Endodermal cell (in vitro differentiated cells): ENCODE measurements around the gene CACNA1A. TPM values are rescaled to one million over a fixed set of nuclear protein-coding genes. Genes with fewer than 3 reads are reported as not detected.

Experiments
- DNase-seq: peaks from one replicate; pipeline ENCODE4 v3.0.0-alpha.2; 2017
- H3K27ac ChIP-seq: 2 replicates; pipeline ENCODE4 v1.5.1; 2013; ENCODE audit warnings: mild to moderate bottlenecking, low read depth, low read length, moderate library complexity
- H3K27me3 ChIP-seq: 2 replicates; pipeline ENCODE4 v1.6.1; 2013; ENCODE audit warnings: mild to moderate bottlenecking, low read length, moderate library complexity; ENCODE audit not compliant: insufficient read depth, control insufficient read depth, poor library complexity, severe bottlenecking
- H3K36me3 ChIP-seq: 2 replicates; pipeline ENCODE4 v1.7.0; 2013; ENCODE audit warnings: mild to moderate bottlenecking, low read length, moderate library complexity; ENCODE audit not compliant: control insufficient read depth, insufficient read depth
- H3K4me1 ChIP-seq: one replicate; pipeline ENCODE4 v1.7.0; 2013; ENCODE audit warnings: low read length; ENCODE audit not compliant: control insufficient read depth, insufficient read depth
- H3K4me3 ChIP-seq: 2 replicates; pipeline ENCODE4 v1.5.1; 2013; ENCODE audit warnings: mild to moderate bottlenecking, low read length, moderate library complexity
- H3K9ac ChIP-seq: 2 replicates; pipeline ENCODE4 v1.6.1; 2013; ENCODE audit warnings: mild to moderate bottlenecking, low read length, moderate library complexity; ENCODE audit not compliant: poor library complexity, severe bottlenecking; ENCODE audit errors: extremely low read depth
- H3K9me3 ChIP-seq: 2 replicates; pipeline ENCODE4 v1.6.1; 2013; ENCODE audit warnings: mild to moderate bottlenecking, low read length, moderate library complexity; ENCODE audit not compliant: control insufficient read depth
- H3K27ac Mint-ChIP-seq: 2 replicates; pipeline ENCODE4 v1.8.0; 2020; ENCODE audit warnings: mixed read lengths
- H3K27me3 Mint-ChIP-seq: 2 replicates; pipeline ENCODE4 v1.8.0; 2021; ENCODE audit warnings: mild to moderate bottlenecking, mixed read lengths; ENCODE audit not compliant: insufficient read depth
- H3K36me3 Mint-ChIP-seq: 2 replicates; pipeline ENCODE4 v1.8.0; 2020; ENCODE audit warnings: low read depth, mixed read lengths
- H3K4me1 Mint-ChIP-seq: 2 replicates; pipeline ENCODE4 v1.8.0; 2020; ENCODE audit warnings: mixed read lengths
- H3K4me3 Mint-ChIP-seq: 2 replicates; pipeline ENCODE4 v1.8.0; 2020; ENCODE audit warnings: mild to moderate bottlenecking, moderate library complexity, mixed read lengths
- H3K9me3 Mint-ChIP-seq: 2 replicates; pipeline ENCODE4 v1.8.0; 2020; ENCODE audit warnings: mild to moderate bottlenecking, mixed read lengths
- WGBS, 2 experiments: methylation state at CpG; one replicate each; pipeline versions ENCODE4 v1.1.5 to v1.1.7; 2013; ENCODE audit warnings: missing lambda C conversion rate in 2 of 2, mixed read lengths in 1 of 2; ENCODE audit not compliant: insufficient coverage in 1 of 2, insufficient read length in 1 of 2; 5-methylcytosine and 5-hydroxymethylcytosine counted together
- total RNA-seq, 2 donors: library from RNA; stranded (reverse); fragmentation: NEBNext Ultra II Directional in 1 of 2; extraction: Animal tissue kit (Norgen Biotek cat#: 25700) in 1 of 2; gene quantifications; 2 replicates in 1 of 2; 3 replicates in 1 of 2; pipeline ENCODE4 v1.2.1, GENCODE V29; 2021
- TF ChIP-seq, protein P1 (sequence below): fragments of 200-600 bp; sonication (generic); conservative IDR thresholded peaks from 2 replicates; pipeline ENCODE4 v1.5.0; 2021; ENCODE audit warnings: antibody characterized with exemption, mild to moderate bottlenecking

Gene CACNA1A
- total RNA-seq, 2 donors from 2014 or later = 8.0 to 10.6 TPM

DNA sequence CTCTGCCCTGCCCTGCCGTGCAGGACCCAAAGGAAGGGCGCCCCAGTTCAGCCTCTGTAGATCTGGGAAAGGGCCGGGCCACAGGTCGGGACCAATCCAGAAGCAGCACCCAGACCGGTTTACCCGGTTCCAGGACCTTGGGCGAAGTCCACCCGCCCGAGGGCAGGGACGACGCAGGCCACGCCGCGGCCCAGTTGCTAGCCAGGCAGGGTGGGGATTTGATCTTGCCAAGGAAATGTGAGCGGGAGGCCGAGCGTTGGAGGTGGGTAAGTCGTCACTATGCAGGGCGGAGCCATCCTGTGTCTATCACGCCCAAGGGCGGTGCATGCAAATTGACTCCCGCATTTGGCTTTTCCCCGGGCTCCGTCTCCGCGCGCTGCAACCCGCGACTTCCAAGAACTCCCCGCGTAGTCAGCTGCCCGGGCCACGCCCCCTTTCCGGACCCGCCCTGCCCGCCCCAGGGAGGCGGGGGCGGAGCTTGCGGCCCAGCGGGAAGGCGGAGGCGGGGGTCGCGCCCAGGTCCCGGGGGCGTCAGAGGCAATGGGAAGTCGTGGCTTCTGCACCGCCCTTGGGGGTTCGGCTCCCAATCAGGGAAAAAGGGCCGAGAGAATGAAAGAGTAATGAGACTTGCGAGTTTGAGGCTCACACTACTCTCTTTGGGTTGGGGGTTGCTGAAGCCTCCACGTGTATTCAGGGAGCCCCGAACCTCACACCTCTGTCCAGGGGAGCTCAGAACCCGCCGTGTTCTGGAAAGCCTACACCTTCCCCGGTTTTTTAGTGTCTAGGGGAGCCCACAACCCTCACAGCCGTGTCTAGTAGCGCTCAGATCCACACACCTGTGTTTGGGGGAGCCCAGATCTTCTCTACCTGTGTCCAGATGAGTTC, 343.3 kb downstream of the CACNA1A start:
- H3K9ac ChIP-seq = peak overlapping the region; percentile 89

DNA sequence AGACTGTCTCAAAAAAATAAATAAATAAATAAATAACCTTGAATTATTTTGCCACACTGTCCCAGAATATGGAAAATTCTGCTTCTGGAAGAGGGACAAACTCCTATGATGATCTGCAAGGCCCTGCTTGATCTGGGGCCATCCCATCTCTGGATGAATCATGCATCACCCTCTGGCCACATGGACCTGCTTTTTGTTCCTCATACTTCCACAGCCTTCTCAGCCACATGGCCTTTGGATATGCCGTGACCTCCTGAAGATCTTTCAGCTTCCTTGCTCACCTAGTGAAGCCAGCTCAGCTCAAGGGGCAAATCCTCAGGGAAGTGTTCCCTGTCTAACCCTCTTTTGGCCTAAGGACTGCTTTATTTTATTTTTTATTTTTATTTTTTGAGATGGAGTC, 345.7 kb downstream of the CACNA1A start:
- H3K36me3 Mint-ChIP-seq = no peaks in the 10 kb centered on the region
- H3K27ac Mint-ChIP-seq = no peak overlapping the region
- no peak overlapping the region for H3K4me3 Mint-ChIP-seq
- Histone ChIP-seq H3K27ac (no peak overlapping the region), H3K4me3 (no peak overlapping the region), H3K4me1 (peaks cover 17% of the 10 kb centered on the region), H3K36me3 (no peaks in the 10 kb centered on the region), H3K9me3 (no peaks in the 10 kb centered on the region), H3K9ac (no peak overlapping the region), H3K27me3 (no peaks in the 10 kb centered on the region)
- TF ChIP-seq, protein P1, sequence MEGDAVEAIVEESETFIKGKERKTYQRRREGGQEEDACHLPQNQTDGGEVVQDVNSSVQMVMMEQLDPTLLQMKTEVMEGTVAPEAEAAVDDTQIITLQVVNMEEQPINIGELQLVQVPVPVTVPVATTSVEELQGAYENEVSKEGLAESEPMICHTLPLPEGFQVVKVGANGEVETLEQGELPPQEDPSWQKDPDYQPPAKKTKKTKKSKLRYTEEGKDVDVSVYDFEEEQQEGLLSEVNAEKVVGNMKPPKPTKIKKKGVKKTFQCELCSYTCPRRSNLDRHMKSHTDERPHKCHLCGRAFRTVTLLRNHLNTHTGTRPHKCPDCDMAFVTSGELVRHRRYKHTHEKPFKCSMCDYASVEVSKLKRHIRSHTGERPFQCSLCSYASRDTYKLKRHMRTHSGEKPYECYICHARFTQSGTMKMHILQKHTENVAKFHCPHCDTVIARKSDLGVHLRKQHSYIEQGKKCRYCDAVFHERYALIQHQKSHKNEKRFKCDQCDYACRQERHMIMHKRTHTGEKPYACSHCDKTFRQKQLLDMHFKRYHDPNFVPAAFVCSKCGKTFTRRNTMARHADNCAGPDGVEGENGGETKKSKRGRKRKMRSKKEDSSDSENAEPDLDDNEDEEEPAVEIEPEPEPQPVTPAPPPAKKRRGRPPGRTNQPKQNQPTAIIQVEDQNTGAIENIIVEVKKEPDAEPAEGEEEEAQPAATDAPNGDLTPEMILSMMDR = no peak
- H3K9me3 Mint-ChIP-seq = no peaks in the 10 kb centered on the region
- H3K27me3 Mint-ChIP-seq = no peaks in the 10 kb centered on the region
- DNase-seq = no peak
- H3K4me1 Mint-ChIP-seq = peaks cover 17% of the 10 kb centered on the region
- WGBS, 2 experiments = 94 to 100% methylated on average over 1 of the region's 1 CpG

More for the DNA sequence above, 343.3 kb downstream of the CACNA1A start:
- TF ChIP-seq, protein P1 = no peak
- Histone ChIP-seq H3K36me3 (no peaks in the 10 kb centered on the region), H3K9me3 (no peaks in the 10 kb centered on the region), H3K27ac (peak overlapping the region; percentile 97), H3K4me3 (peak overlapping the region; percentile 83), H3K4me1 (peaks cover 10% of the 10 kb centered on the region), H3K27me3 (no peaks in the 10 kb centered on the region)
- 3 to 4% methylated on average over 33 to 58 of the region's 58 CpGs for WGBS, 2 experiments
- Mint-ChIP-seq H3K36me3 (no peaks in the 10 kb centered on the region), H3K9me3 (no peaks in the 10 kb centered on the region), H3K27ac (peak overlapping the region; percentile 99), H3K27me3 (no peaks in the 10 kb centered on the region), H3K4me3 (peak overlapping the region; percentile 58), H3K4me1 (peaks cover 20% of the 10 kb centered on the region)
- peak; percentile 98 for DNase-seq

DNA sequence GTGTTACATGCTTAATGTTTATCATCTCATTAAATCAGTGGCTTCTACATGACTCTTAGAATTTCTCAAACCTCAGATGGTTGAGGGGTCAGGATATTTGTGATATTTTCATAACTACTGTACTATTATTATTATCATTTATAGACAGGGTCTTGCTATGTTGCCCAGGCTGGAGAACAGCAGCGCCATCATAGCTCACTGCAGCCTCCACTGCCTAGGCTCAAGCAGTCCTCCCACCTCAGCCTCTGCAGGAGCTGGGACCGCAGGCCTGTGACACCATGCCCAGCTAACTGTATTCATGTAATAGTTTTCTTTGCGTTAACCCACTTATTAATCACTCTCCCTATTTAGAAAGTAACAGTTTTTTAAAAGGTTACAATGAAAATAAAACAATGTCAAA, 346.6 kb downstream of the CACNA1A start:
- Mint-ChIP-seq H3K4me1 (peaks cover 11% of the 10 kb centered on the region), H3K27me3 (no peaks in the 10 kb centered on the region), H3K4me3 (no peak overlapping the region), H3K9me3 (no peaks in the 10 kb centered on the region), H3K36me3 (no peaks in the 10 kb centered on the region), H3K27ac (no peak overlapping the region)
- H3K27ac ChIP-seq = no peak overlapping the region
- H3K27me3 ChIP-seq = no peaks in the 10 kb centered on the region
- H3K9me3 ChIP-seq = no peaks in the 10 kb centered on the region
- H3K4me1 ChIP-seq = peaks cover 13% of the 10 kb centered on the region
- TF ChIP-seq, protein P1 = no peak
- no peaks in the 10 kb centered on the region for H3K36me3 ChIP-seq
- WGBS, 2 experiments = 87 to 100% methylated on average over 1 to 2 of the region's 3 CpGs
- no peak overlapping the region for H3K4me3 ChIP-seq
- no peak for DNase-seq
- no peak overlapping the region for H3K9ac ChIP-seq
